Endothelial cell (in vitro differentiated cells): ENCODE results near the gene PTPRCAP. TPM values are rescaled to one million over a fixed set of nuclear protein-coding genes. Genes with fewer than 3 reads are reported as not detected.
A peak's percentile ranks its signal among the peaks of the same experiment; 100 is the strongest.
"Not testable (repeated sequence)": the region's sequence is repeated elsewhere in the genome, so short reads cannot be mapped to it uniquely, and the experiment has no call there.

Source experiments
- DNase-seq: peaks from one replicate; pipeline ENCODE4 v3.0.0; 2021; ENCODE audit warnings: low spot score
- H3K27ac Mint-ChIP-seq: one replicate; pipeline ENCODE4 v1.8.0; 2021; ENCODE audit warnings: mixed read lengths, inconsistent platforms; ENCODE audit not compliant: unreplicated experiment
- H3K27me3 Mint-ChIP-seq: one replicate; pipeline ENCODE4 v1.8.0; 2021; ENCODE audit warnings: mild to moderate bottlenecking, moderate library complexity, mixed read lengths, inconsistent platforms; ENCODE audit not compliant: unreplicated experiment
- H3K36me3 Mint-ChIP-seq: one replicate; pipeline ENCODE4 v1.8.0; 2021; ENCODE audit warnings: mild to moderate bottlenecking, low read depth, mixed read lengths, inconsistent platforms; ENCODE audit not compliant: unreplicated experiment
- H3K4me1 Mint-ChIP-seq: one replicate; pipeline ENCODE4 v1.8.0; 2021; ENCODE audit warnings: mild to moderate bottlenecking, mixed read lengths, inconsistent platforms; ENCODE audit not compliant: unreplicated experiment
- H3K4me3 Mint-ChIP-seq: one replicate; pipeline ENCODE4 v1.8.0; 2021; ENCODE audit warnings: mild to moderate bottlenecking, mixed read lengths, inconsistent platforms; ENCODE audit not compliant: unreplicated experiment
- H3K9me3 Mint-ChIP-seq: one replicate; pipeline ENCODE4 v1.8.0; 2021; ENCODE audit warnings: mixed read lengths, inconsistent platforms; ENCODE audit not compliant: unreplicated experiment
- CTCF ChIP-seq: fragments of 200-600 bp; sonication (generic); IDR thresholded peaks from one replicate; pipeline ENCODE4 v1.5.0; 2021; ENCODE audit warnings: antibody characterized with exemption; ENCODE audit not compliant: unreplicated experiment
- total RNA-seq: library from RNA; stranded (reverse); fragmentation: NEBNext Ultra II Directional; extraction: Animal tissue kit (Norgen Biotek cat#: 25700); gene quantifications from one replicate; pipeline ENCODE4 v1.2.1, GENCODE V29; 2021; ENCODE audit not compliant: unreplicated experiment

The PTPRCAP gene
- total RNA-seq, 1 donor from 2014 or later = 12.9 TPM

DNA sequence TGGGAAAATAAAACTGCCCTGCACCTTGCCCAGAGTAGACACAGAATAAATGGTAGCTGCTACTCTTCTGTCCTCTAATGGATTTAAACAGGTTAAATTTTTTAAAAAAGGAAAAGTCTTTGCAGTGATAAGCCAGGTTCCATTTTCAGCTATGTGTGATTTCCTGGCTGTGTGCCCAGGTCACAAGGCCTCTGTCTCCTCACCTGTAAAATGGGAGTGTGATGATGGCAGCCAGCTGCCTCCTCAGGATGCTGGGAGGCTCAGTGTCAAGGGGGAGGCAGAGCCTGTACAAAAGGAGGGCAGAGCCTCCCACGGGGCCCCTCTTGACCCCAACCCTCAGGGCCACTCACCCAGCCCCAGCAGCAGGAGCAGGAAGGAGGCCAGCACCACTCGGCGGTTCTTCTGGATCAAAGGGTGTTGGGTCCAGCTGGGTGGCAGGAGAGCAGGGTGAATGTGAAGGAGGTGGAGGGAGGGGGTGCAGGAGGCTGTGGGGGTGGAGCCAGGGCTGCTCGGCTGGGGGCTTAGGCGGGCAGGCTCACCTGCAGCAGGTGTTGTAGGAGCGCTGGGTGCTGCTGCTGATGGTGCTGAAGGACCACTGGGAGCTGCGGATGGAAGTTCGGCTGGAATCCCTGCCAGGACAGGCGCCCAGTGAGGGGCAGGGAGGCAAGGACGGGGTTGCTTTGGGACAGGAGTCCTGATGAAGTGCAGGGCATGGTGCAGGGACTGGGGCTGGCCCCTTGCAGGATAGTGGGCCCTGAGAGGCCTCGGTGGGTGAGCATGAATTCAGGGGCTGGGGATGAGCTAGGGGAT is 29.7 kb upstream of the PTPRCAP start:
- H3K27ac Mint-ChIP-seq = no peak overlapping the region
- H3K27me3 Mint-ChIP-seq = peaks cover 4% of the 10 kb centered on the region
- peak overlapping the region; percentile 62 for H3K4me3 Mint-ChIP-seq
- H3K4me1 Mint-ChIP-seq = peaks cover 10% of the 10 kb centered on the region
- no peak for TF ChIP-seq CTCF
- H3K36me3 Mint-ChIP-seq = no peaks in the 10 kb centered on the region
- no peaks in the 10 kb centered on the region for H3K9me3 Mint-ChIP-seq
- no peak for DNase-seq

DNA sequence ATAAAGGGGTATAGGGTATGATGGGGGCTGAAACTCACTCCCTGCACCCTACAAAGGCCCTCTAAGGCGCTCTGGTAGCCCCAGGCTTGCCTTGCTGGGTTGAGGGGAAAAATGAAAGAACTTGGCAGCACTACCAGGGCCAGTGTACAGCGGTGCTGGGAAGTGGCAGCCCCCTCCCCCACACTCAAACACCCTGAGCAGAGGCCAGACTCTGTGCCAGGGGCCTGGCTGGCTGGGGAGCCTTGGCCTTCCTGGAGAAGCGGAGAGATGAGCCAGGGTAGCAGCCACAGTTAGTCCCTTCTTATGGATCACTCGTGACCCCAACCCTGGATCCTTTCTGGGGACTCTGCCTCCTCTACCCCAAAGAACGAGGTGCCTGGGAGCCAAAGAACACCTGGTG is 28.9 kb upstream of the PTPRCAP start:
- Mint-ChIP-seq H3K36me3 (no peaks in the 10 kb centered on the region), H3K4me1 (peaks cover 10% of the 10 kb centered on the region), H3K27me3 (peaks cover 4% of the 10 kb centered on the region), H3K27ac (no peak overlapping the region), H3K9me3 (no peaks in the 10 kb centered on the region), H3K4me3 (no peak overlapping the region)
- DNase-seq = no peak
- no peak for TF ChIP-seq CTCF

- H3K36me3 Mint-ChIP-seq, DNase-seq, H3K9me3 Mint-ChIP-seq, H3K27me3 Mint-ChIP-seq: not testable (repeated sequence)
- H3K4me1 Mint-ChIP-seq = peaks cover 10% of the 10 kb centered on the region
- H3K27ac Mint-ChIP-seq = peak overlapping the region; percentile 81
- peak overlapping the region; percentile 67 for H3K4me3 Mint-ChIP-seq
These were observed 28.0 kb upstream of the PTPRCAP start for GRCh38 chr11:67465530-67465929.

- no peak for TF ChIP-seq CTCF
- Mint-ChIP-seq H3K27me3 (peaks cover 5% of the 10 kb centered on the region), H3K36me3 (no peaks in the 10 kb centered on the region), H3K27ac (peak overlapping the region; percentile 81), H3K4me1 (peaks cover 10% of the 10 kb centered on the region), H3K4me3 (peak overlapping the region; percentile 67), H3K9me3 (no peaks in the 10 kb centered on the region)
- no peak for DNase-seq
These were observed 27.7 kb upstream of the PTPRCAP start for GRCh38 chr11:67465189-67465510.

DNA sequence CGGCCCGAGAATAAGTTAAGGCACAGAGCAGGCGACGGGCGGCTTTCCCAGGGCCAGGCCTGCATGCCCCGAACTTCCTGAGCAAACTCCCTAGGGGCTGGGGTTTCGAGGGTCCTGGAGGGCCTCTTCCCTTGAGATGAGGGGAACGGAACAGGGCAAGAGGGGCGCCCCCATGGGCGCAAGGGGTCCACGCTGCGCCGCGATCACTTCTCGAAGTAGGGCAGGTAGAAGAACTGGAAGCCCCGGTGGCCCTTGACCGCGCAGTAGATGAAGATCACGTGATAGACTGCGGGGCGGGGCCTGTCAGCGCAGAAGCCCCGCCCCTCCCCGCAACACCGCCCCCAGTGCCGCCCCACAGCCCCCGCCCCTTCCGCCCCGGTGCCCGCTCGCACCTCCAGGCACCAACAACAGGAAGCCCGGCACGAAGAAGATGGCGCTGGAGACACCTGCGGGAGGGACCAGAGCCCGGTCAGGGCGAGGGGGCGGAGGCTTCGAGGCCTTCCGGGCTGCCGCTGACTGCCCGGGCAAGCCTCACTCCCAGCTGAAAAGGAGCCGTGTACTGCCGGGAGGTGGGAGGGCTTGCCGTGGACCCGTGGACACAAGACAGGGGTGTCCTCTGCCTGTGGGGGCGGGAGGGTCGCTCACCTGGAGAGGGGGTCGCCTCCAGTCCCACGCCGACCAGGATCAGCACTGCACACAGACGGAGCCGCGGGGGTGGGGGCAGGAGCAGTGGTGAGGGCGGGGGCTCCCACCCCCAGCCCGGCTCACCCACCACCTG is 27.1 kb upstream of the PTPRCAP start:
- peak; percentile 82 for DNase-seq
- TF ChIP-seq CTCF = no peak
- Mint-ChIP-seq H3K27ac (no peak overlapping the region), H3K36me3 (no peaks in the 10 kb centered on the region), H3K27me3 (peaks cover 5% of the 10 kb centered on the region), H3K4me3 (peak overlapping the region; percentile 67), H3K9me3 (no peaks in the 10 kb centered on the region), H3K4me1 (peaks cover 10% of the 10 kb centered on the region)
